ENCODE measurements around the gene CDK5R1. TPM values are rescaled to one million over a fixed set of nuclear protein-coding genes. Genes with fewer than 3 reads are reported as not detected.

Gene CDK5R1
- total and polyA plus RNA-seq, 2 experiments from 2014 or later = 2.5 to 3.5 TPM

DNA sequence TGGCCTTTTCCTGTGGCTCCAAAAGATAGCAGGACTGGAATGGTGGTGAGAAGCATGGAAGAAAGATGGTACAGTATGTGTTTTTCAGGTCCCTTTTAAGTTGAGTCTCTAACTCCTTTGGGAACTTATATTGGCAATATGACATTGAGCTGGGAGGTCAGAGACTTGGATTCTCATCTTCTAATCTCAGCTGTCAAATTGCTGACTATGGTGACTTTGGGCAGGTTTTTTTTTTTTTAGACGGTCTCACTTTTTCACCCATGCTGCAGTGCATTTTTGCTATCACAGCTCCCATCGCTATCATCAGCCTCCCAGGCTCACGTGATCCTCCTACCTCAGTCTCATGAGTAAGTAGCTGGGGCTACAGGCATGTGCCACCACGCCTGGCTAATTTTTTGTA is 15.1 kb upstream of the CDK5R1 start:
- Histone ChIP-seq H3K27me3 (no peaks in the 10 kb centered on the region), H3K36me3 (peaks cover 55% of the 10 kb centered on the region), H3K27ac (no peak overlapping the region), H3K4me1 (ENCODE audit: low read depth) (no peaks in the 10 kb centered on the region), H3K9me3 (ENCODE audit: low read depth) (no peaks in the 10 kb centered on the region), H3K4me3 (no peak overlapping the region)
- TF ChIP-seq, protein P1, sequence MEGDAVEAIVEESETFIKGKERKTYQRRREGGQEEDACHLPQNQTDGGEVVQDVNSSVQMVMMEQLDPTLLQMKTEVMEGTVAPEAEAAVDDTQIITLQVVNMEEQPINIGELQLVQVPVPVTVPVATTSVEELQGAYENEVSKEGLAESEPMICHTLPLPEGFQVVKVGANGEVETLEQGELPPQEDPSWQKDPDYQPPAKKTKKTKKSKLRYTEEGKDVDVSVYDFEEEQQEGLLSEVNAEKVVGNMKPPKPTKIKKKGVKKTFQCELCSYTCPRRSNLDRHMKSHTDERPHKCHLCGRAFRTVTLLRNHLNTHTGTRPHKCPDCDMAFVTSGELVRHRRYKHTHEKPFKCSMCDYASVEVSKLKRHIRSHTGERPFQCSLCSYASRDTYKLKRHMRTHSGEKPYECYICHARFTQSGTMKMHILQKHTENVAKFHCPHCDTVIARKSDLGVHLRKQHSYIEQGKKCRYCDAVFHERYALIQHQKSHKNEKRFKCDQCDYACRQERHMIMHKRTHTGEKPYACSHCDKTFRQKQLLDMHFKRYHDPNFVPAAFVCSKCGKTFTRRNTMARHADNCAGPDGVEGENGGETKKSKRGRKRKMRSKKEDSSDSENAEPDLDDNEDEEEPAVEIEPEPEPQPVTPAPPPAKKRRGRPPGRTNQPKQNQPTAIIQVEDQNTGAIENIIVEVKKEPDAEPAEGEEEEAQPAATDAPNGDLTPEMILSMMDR (IDR thresholded peaks at IDR 0.05; ENCODE audit: low read depth, low read length) = no peak
- no peak for DNase-seq (ENCODE audit: low read depth in 1 of 2, low spot score in 1 of 2)

DNA sequence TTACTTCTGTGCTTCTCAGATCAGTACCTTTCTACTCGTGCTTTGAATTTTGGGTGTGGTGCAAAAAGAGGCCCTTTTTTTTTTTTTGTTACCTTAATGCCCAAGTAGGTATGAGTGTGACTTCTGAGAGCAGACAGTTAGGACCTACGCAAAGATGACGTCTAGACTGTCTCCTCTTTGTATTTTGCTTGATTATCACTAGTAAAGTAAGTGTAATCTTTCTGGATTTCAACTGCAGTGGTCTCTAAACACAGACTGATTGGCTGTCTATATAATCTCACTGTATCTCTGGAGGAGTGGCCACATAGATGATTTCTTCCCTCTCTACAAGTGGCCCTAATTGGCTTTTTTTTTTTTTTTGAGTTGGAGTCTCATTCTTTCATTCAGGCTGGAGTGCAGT is 11.5 kb upstream of the CDK5R1 start:
- peaks cover 70% of the 10 kb centered on the region for H3K36me3 ChIP-seq
- no peaks in the 10 kb centered on the region for H3K27me3 ChIP-seq
- H3K4me3 ChIP-seq = no peak overlapping the region
- H3K27ac ChIP-seq = no peak overlapping the region
- no peaks in the 10 kb centered on the region for H3K4me1 ChIP-seq (ENCODE audit: low read depth)
- no peak for DNase-seq (ENCODE audit: low read depth in 1 of 2, low spot score in 1 of 2)
- TF ChIP-seq, protein P1 (IDR thresholded peaks at IDR 0.05; ENCODE audit: low read depth, low read length) = no peak
- no peaks in the 10 kb centered on the region for H3K9me3 ChIP-seq (ENCODE audit: low read depth)

DNA sequence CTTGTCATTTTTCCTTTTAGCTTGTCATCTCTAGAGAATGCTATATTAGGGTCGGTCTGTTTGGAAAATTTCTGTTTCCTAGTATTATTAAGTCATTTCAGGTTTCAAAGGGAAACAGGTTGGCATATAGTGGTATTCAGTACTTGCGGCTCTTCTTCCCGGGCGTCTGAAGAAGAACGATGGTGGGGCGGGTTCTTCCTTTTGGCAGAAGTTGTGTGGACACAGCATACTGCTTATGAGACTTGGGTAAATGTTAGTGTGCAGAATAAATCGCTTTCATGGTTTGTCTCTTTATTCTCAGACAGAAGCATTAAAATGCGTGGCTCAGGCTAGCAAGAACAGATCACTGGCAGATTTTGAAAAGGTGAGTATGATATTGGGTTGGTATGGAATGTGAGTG is 9.6 kb upstream of the CDK5R1 start:
- Histone ChIP-seq H3K9me3 (ENCODE audit: low read depth) (no peaks in the 10 kb centered on the region), H3K27ac (no peak overlapping the region), H3K4me1 (ENCODE audit: low read depth) (no peaks in the 10 kb centered on the region), H3K36me3 (peaks cover 61% of the 10 kb centered on the region), H3K27me3 (no peaks in the 10 kb centered on the region), H3K4me3 (no peak overlapping the region)
- no peak for DNase-seq (ENCODE audit: low read depth in 1 of 2, low spot score in 1 of 2)
- TF ChIP-seq, protein P1 (IDR thresholded peaks at IDR 0.05; ENCODE audit: low read depth, low read length) = no peak

DNA sequence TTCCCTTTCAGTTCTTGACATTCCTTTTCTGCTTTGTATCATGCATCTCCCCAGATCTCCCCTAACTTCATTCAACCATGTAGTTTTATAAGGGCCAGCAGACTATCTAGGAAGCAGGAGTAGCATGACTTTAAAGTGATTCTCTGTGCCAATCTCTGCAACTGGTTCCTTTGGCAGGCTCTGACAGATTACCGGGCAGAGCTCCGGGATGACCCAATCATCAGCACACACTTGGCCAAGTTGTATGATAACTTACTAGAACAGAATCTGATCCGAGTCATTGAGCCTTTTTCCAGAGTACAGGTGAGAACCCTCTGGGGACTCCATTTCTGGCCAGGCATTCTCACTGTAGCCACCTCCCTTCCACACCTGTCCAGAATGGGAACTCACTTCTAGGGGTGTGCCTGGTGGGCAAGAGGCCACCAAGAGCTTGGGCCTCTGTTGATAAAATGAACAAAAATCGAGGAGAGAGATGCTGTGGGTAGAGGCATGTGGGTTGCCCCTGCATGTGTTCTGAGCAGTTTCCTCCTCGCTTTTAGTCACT is 7.6 kb upstream of the CDK5R1 start:
- Histone ChIP-seq H3K9me3 (ENCODE audit: low read depth) (no peaks in the 10 kb centered on the region), H3K36me3 (peaks cover 54% of the 10 kb centered on the region), H3K27me3 (no peaks in the 10 kb centered on the region), H3K4me3 (no peak overlapping the region), H3K27ac (no peak overlapping the region), H3K4me1 (ENCODE audit: low read depth) (peaks cover 6% of the 10 kb centered on the region)
- TF ChIP-seq, protein P1 (IDR thresholded peaks at IDR 0.05; ENCODE audit: low read depth, low read length) = no peak
- DNase-seq (ENCODE audit: low read depth in 1 of 2, low spot score in 1 of 2) = no peak

DNA sequence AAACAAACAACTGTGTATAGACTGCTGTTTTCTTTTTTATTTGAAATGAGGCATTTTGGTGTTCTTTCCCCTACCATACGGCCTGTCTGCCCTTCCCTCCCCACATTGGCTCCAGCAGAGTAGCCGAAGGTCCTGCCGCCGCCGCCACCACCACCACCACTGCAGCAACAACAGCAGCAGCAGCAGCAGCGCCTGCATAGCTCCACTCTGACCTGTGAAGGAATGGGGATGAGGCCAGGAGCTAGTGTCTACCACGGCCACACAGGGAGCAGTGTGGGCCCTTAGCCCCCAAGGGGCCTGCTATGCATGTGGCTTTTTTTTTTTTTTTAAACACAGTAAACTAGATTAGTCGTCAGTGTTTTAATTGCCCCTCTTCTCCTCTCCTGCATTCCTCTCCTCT is 5.6 kb upstream of the CDK5R1 start:
- peaks cover 8% of the 10 kb centered on the region for H3K4me1 ChIP-seq (ENCODE audit: low read depth)
- TF ChIP-seq, protein P1 (IDR thresholded peaks at IDR 0.05; ENCODE audit: low read depth, low read length) = no peak
- no peak for DNase-seq (ENCODE audit: low read depth in 1 of 2, low spot score in 1 of 2)
- no peak overlapping the region for H3K4me3 ChIP-seq
- no peaks in the 10 kb centered on the region for H3K9me3 ChIP-seq (ENCODE audit: low read depth)
- no peaks in the 10 kb centered on the region for H3K27me3 ChIP-seq
- peaks cover 38% of the 10 kb centered on the region for H3K36me3 ChIP-seq
- no peak overlapping the region for H3K27ac ChIP-seq

All from cardiac muscle cell (in vitro differentiated cells and primary cell).